K562 (cell line): ENCODE measurements around the gene CERS3. TPM values are rescaled to one million over a fixed set of nuclear protein-coding genes. Genes with fewer than 3 reads are reported as not detected.

ENCODE experiments used
- ATAC-seq: fragments of 200-7000 bp; cut with Tn5 transposase; 3 replicates; pipeline ENCODE4 v1.9.1; 2020; ENCODE audit warnings: moderate library complexity
- BruUV-seq: library from RNA; stranded (reverse); fragments of 400-500 nt; replicated peaks from 2 replicates; lab custom pipeline; 2021; lab: Mats Ljungman, UMichigan
- CTCF ChIA-PET: fragments of 300-600 bp; formaldehyde crosslinking; extraction: SDS; loops from one replicate; lab custom pipeline; 2021; ENCODE audit warnings: low intra/inter-chr PET ratio; lab: Yijun Ruan, JAX
- POLR2A ChIA-PET: fragments of 300-600, 350-650 bp; sonication (Branson Sonifier 250); formaldehyde crosslinking; extraction: SDS; loops from one replicate; lab custom pipeline; 2021; ENCODE audit warnings: antibody characterized with exemption, inconsistent platforms; lab: Yijun Ruan, JAX
- DNase-seq, 4 experiments: peaks; one replicate each; pipeline versions ENCODE4 v3.0.0 to v3.0.0-alpha.2; 2011 to 2018; ENCODE audit warnings: low spot score in 3 of 4, mixed read lengths in 3 of 4; ENCODE audit errors: extremely low read depth in 1 of 4
- FAIRE-seq: peaks from 2 replicates; lab custom pipeline; 2011; peaks lifted over from hg19 to GRCh38; lab: Jason Lieb, UNC
- H2AFZ ChIP-seq: 2 replicates; pipeline ENCODE4 v1.6.0; 2011; ENCODE audit warnings: low read depth, low read length, control low read depth, inconsistent platforms
- H3K27ac ChIP-seq: fragments of 200-600 bp; 3 replicates; pipeline ENCODE4 v1.8.0; 2011; ENCODE audit warnings: low read depth, mild to moderate bottlenecking, control low read depth, inconsistent platforms, low read length, moderate library complexity, mixed read lengths; ENCODE audit errors: extremely low read depth
- H3K27me3 ChIP-seq, 2 experiments: fragments of 300-600 bp in 1 of 2; 2 replicates in 1 of 2; 3 replicates in 1 of 2; pipeline versions ENCODE4 v1.6.0 to v1.8.0; 2011; ENCODE audit warnings: inconsistent platforms in 2 of 2, low read length in 2 of 2, mild to moderate bottlenecking in 1 of 2, mixed read lengths in 1 of 2, moderate library complexity in 1 of 2; ENCODE audit not compliant: control insufficient read depth in 2 of 2, insufficient read depth in 2 of 2
- H3K36me3 ChIP-seq: fragments of 300-600 bp; 3 replicates; pipeline ENCODE4 v1.8.0; 2011; ENCODE audit warnings: mild to moderate bottlenecking, low read length, inconsistent platforms; ENCODE audit not compliant: control insufficient read depth, insufficient read depth
- H3K4me1 ChIP-seq, 2 experiments: fragments of 200-600 bp in 1 of 2; replicated peaks in 1 of 2; 2 replicates in 1 of 2; 3 replicates in 1 of 2; pipeline versions ENCODE4 v1.5.1 to v1.8.0; 2011; ENCODE audit warnings: inconsistent platforms in 2 of 2, low read length in 2 of 2, mild to moderate bottlenecking in 1 of 2, mixed read lengths in 1 of 2, moderate library complexity in 1 of 2; ENCODE audit not compliant: control insufficient read depth in 2 of 2, insufficient read depth in 2 of 2
- H3K4me2 ChIP-seq: 2 replicates; pipeline ENCODE4 v1.6.1; 2011; ENCODE audit warnings: low read length, control low read depth, inconsistent platforms, mixed read lengths; ENCODE audit not compliant: insufficient read depth
- H3K4me3 ChIP-seq: fragments of 200-600 bp; sonication (generic), shearing (Covaris generic); 2 replicates; pipeline ENCODE4 v1.5.1; 2016; ENCODE audit warnings: control low read depth, inconsistent platforms
- H3K79me2 ChIP-seq: fragments of 200-600 bp; 3 replicates; pipeline ENCODE4 v1.8.0; 2011; ENCODE audit warnings: low read length, inconsistent platforms; ENCODE audit not compliant: control insufficient read depth, insufficient read depth
- H3K9ac ChIP-seq, 2 experiments: 2 replicates each; pipeline versions ENCODE4 v1.6.0 to v1.6.1; 2011; ENCODE audit warnings: low read depth in 2 of 2, low read length in 2 of 2, control low read depth in 1 of 2, inconsistent platforms in 1 of 2, mild to moderate bottlenecking in 1 of 2, mixed read lengths in 1 of 2; ENCODE audit not compliant: insufficient read depth in 1 of 2
- H3K9me1 ChIP-seq: one replicate; pipeline ENCODE4 v1.6.0; 2011; ENCODE audit warnings: inconsistent platforms, mild to moderate bottlenecking, low read length, moderate library complexity; ENCODE audit not compliant: control insufficient read depth, insufficient read depth
- H3K9me3 ChIP-seq: replicated peaks from 2 replicates; pipeline ENCODE4 v1.5.1; 2011; ENCODE audit warnings: low read depth, low read length, inconsistent platforms; ENCODE audit not compliant: control insufficient read depth, insufficient read depth
- H4K20me1 ChIP-seq: replicated peaks from 2 replicates; pipeline ENCODE4 v1.6.1; 2011; ENCODE audit warnings: low read length, inconsistent platforms, mixed read lengths; ENCODE audit not compliant: control insufficient read depth, insufficient read depth
- ZNF324 ChIP-seq: fragments of 250-450 bp; sonication (Bioruptor Pico); IDR thresholded peaks from 2 replicates; pipeline ENCODE4 v1.4.0; 2020; ENCODE audit warnings: mild to moderate bottlenecking
- WGBS: fragments of 100-300 bp; shearing (Covaris generic); methylation state at CpG from one replicate; pipeline ENCODE4 v1.1.6; 2016; ENCODE audit warnings: low coverage, mixed read lengths; ENCODE audit not compliant: insufficient coverage; ENCODE audit errors: missing lambda C conversion rate; 5-methylcytosine and 5-hydroxymethylcytosine counted together
- in situ Hi-C: fragments of 300-500 bp; cut with MboI; formaldehyde crosslinking; loops from 4 replicates; pipeline ENCODE4 v1.15.0; 2018; ENCODE audit warnings: inconsistent platforms, mixed read lengths
- intact Hi-C: fragments of 100-400 bp; cut with micrococcal nuclease; formaldehyde crosslinking; loops from 2 replicates; pipeline ENCODE4 v1.14.2; 2022
- polyA plus RNA-seq, 8 experiments: library from polyadenylated mRNA; depleted of rRNA in 4 of 8; stranded (reverse) in 5 of 8; unstranded in 3 of 8; fragments of >200 nt; fragmentation: Nextera tagmentation in 2 of 8; fragmentation: Illumina TruSeq in 1 of 8; extraction: Ambion mirVana in 2 of 8; extraction: Trizol in 1 of 8; gene quantifications; 2 replicates each; pipeline versions ENCODE4 v1.2.1 to v1.2.3, GENCODE V29; 2011 to 2014; ENCODE audit warnings: inconsistent platforms in 1 of 8, missing spikeins in 1 of 8
- total RNA-seq, 7 experiments: library from RNA; depleted of rRNA in 6 of 7; stranded (reverse); fragments of >200 nt in 6 of 7; fragmentation: Illumina TruSeq in 2 of 7; extraction: Trizol in 2 of 7; gene quantifications; 2 replicates each; pipeline versions ENCODE4 v1.2.1 to v1.2.3, GENCODE V29; 2011 to 2021; ENCODE audit warnings: low replicate concordance in 1 of 7
- TF ChIP-seq, protein P1 (sequence below), 2 experiments: fragments of 450-650 bp; formaldehyde crosslinking in 1 of 2; IDR thresholded peaks; 2 replicates each; pipeline versions ENCODE4 v1.4.0 to v1.6.1; 2014 to 2020; ENCODE audit warnings: mild to moderate bottlenecking in 2 of 2, borderline replicate concordance in 1 of 2, low read depth in 1 of 2

The CERS3 gene
- total and polyA plus RNA-seq, 9 of the 15 experiments (the other 6 are each of a cell fraction or from before 2014, with no cell fraction given): not detected

DNA sequence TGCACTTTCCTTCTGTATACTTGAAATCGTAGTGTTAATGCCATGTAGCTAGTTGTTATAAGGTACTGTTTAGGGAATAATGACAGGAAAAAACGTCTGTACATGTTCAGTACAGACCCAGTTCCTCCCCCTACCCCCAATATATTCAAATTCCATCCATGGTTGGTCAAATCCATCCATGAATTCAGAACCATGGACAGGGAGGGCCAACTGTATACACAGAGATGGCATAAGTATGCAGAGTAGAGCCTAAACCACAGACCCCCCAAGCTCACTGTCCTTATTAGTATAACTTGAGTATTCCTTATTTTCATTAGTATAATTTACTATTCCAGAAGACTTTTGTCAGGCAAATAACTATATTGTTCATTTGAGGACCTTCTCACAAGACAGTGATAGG, 135.7 kb downstream of the CERS3 start:
- H2AFZ ChIP-seq: no peak overlapping the region
- intact Hi-C loops (no loop called here), in situ Hi-C loops (no loop called here)
- DNase-seq (no peak), ATAC-seq (no peak), FAIRE-seq (no peak)
- no peak overlapping the region for H3K4me3 ChIP-seq
- no peaks in the 10 kb centered on the region for H3K79me2 ChIP-seq
- H3K4me2 ChIP-seq: no peak overlapping the region
- H3K27ac ChIP-seq: no peak overlapping the region
- H3K36me3 ChIP-seq: no peaks in the 10 kb centered on the region
- H3K9me1 ChIP-seq: no peaks in the 10 kb centered on the region
- ChIA-PET CTCF (no interaction called here), POLR2A (no interaction called here)
- 0% methylated on average over 2 of the region's 2 CpGs for WGBS
- H3K9ac ChIP-seq: no peak overlapping the region
- BruUV-seq: no TSS peak
- no peaks in the 10 kb centered on the region for H3K9me3 ChIP-seq
- H4K20me1 ChIP-seq: no peaks in the 10 kb centered on the region
- no peak for TF ChIP-seq ZNF324 (CRISPR knock-in tag)
- TF ChIP-seq, protein P1, sequence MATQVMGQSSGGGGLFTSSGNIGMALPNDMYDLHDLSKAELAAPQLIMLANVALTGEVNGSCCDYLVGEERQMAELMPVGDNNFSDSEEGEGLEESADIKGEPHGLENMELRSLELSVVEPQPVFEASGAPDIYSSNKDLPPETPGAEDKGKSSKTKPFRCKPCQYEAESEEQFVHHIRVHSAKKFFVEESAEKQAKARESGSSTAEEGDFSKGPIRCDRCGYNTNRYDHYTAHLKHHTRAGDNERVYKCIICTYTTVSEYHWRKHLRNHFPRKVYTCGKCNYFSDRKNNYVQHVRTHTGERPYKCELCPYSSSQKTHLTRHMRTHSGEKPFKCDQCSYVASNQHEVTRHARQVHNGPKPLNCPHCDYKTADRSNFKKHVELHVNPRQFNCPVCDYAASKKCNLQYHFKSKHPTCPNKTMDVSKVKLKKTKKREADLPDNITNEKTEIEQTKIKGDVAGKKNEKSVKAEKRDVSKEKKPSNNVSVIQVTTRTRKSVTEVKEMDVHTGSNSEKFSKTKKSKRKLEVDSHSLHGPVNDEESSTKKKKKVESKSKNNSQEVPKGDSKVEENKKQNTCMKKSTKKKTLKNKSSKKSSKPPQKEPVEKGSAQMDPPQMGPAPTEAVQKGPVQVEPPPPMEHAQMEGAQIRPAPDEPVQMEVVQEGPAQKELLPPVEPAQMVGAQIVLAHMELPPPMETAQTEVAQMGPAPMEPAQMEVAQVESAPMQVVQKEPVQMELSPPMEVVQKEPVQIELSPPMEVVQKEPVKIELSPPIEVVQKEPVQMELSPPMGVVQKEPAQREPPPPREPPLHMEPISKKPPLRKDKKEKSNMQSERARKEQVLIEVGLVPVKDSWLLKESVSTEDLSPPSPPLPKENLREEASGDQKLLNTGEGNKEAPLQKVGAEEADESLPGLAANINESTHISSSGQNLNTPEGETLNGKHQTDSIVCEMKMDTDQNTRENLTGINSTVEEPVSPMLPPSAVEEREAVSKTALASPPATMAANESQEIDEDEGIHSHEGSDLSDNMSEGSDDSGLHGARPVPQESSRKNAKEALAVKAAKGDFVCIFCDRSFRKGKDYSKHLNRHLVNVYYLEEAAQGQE (IDR thresholded peaks at IDR 0.05; ENCODE audit: borderline replicate concordance): peak; percentile 59
- TF ChIP-seq, protein P1 (CRISPR knock-in tag; IDR thresholded peaks at IDR 0.05; ENCODE audit: low read depth): no peak
- no peaks in the 10 kb centered on the region for H3K27me3 ChIP-seq
- no peaks in the 10 kb centered on the region for H3K4me1 ChIP-seq
